Occipital lobe (tissue), 2 donors: ENCODE measurements around the gene GRK4. TPM values are rescaled to one million over a fixed set of nuclear protein-coding genes. Genes with fewer than 3 reads are reported as not detected.
"Not testable (repeated sequence)": the region's sequence is repeated elsewhere in the genome, so short reads cannot be mapped to it uniquely, and the experiment has no call there.

ENCODE experiments used
- DNase-seq: peaks from one replicate; lab custom pipeline; 2025; lab: John Stamatoyannopoulos, UW
- total RNA-seq: library from RNA; depleted of rRNA; stranded (reverse); fragments of >200 nt; gene quantifications from one replicate; pipeline ENCODE4 v1.2.3, GENCODE V29; 2014

GRK4 gene
- total RNA-seq, 1 donor from 2014 or later = 53.8 TPM

- no peak for DNase-seq
These were observed 22.0 kb upstream of the GRK4 start for GRCh38 chr4:2941138-2942036.

DNA sequence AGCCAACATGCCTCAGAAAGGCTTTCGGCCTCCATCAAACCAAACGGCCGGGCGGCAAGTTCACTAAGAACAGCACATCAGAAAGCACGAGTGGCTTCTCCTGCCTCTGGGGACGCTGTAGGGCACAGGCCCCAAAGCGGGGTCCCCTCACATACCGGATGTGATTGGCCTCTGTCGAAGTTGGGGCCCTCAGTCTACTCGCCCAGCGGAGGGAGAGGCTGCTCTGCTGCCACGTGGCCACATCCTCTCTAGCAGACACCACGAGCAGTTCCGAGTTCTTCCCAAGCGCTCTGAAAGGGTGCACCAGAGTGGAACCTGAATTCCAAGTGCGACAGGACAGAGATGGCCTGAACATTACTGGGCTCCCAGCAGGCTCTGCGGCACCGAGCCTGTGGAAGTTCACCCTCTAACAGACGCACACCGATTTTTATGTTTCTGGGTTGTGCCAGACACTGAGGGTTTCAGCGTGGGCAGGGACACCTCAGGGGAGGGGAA lies 21.3 kb upstream of the GRK4 start:
- no peak for DNase-seq

DNA sequence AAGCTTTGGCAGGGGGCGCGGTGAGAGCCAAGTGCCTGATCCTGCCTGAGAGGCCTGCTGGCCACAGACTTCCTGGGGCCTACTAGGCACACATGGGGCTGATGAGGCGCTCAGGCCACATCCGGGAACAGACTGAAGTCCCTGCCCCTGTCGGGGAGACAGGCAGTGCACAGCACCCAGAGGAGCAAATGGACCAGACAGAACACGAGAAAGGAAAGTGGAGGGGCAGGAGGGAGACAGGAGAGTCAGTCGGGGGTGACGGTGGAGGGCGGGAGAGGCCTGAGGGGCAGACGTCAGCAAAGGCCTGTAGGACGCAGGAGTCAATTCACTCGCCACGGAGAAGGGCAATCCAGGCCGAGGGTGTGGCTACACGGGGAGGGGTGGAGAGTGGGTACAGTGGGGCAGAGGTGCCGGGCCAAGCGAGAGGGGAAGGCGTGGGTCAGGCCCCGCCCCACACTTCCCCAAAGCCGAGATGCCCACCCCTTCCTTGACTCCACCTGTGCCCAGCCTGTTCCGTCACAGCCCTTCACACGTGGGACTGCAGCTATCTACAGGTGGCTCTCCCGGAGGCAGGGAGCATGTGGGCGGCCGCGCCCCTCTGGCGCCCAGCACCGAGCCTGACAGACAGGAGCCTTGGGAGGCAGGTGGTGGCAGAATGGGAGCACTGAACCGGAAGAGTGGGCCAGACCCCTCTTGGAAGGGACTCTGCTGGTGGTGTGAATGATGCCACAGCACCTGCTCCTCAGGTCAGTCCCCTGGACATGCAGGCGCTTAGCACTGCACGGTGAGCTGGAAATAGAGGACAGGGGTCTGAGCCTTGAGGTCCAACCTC lies 20.6 kb upstream of the GRK4 start:
- DNase-seq = no peak

- DNase-seq = no peak
These were observed 19.8 kb upstream of the GRK4 start for GRCh38 chr4:2943364-2944090.

GRCh38 chr4:2944091-2944482 lies 19.3 kb upstream of the GRK4 start:
- no peak for DNase-seq

GRCh38 chr4:2944586-2945526 lies 18.5 kb upstream of the GRK4 start:
- DNase-seq = no peak

DNA sequence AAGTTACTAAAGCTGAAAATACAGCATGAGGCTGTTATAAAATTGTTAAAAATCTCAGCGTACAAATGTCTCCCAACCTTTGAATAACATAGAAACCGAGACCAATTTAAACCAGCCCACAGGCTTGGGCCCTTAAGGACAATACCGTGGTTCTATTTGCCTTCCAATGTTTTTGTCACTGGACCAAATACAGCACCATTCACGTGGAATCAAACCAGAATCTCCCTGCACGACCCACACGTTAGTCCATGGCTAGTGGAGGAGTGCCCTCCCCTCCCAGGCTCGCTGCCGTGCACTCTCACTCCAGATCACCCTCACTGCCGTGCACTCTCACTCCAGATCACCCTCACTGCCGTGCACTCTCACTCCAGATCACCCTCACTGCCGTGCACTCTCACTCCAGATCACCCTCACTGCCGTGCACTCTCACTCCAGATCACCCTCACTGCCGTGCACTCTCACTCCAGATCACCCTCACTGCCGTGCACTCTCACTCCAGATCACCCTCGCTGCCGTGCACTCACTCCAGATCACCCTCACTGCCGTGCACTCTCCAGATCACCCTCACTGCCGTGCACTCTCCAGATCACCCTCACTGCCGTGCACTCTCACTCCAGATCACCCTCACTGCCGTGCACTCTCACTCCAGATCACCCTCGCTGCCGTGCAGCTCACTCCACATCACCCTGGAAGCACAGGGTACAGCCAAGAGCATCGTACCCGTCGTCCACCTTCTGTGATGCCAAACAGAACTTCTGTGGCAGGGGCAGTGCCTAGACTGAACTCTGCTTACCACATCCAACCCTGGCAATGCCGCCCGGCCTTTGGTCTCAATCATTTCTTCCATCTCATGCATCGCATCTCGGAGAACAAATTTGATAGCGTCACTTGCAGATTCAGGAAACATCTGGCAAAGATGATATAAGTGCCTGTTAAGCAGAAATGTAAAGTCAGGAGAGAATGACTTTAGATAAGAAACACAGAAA lies 17.5 kb upstream of the GRK4 start:
- DNase-seq = not testable (repeated sequence)

GRCh38 chr4:2946812-2947600 lies 16.4 kb upstream of the GRK4 start:
- no peak for DNase-seq

- no peak for DNase-seq
These were observed 15.4 kb upstream of the GRK4 start for GRCh38 chr4:2947926-2948325.

GRCh38 chr4:2948895-2949781 lies 14.2 kb upstream of the GRK4 start:
- DNase-seq = no peak

- DNase-seq = no peak
These were observed 13.6 kb upstream of the GRK4 start for GRCh38 chr4:2949782-2950125.

DNA sequence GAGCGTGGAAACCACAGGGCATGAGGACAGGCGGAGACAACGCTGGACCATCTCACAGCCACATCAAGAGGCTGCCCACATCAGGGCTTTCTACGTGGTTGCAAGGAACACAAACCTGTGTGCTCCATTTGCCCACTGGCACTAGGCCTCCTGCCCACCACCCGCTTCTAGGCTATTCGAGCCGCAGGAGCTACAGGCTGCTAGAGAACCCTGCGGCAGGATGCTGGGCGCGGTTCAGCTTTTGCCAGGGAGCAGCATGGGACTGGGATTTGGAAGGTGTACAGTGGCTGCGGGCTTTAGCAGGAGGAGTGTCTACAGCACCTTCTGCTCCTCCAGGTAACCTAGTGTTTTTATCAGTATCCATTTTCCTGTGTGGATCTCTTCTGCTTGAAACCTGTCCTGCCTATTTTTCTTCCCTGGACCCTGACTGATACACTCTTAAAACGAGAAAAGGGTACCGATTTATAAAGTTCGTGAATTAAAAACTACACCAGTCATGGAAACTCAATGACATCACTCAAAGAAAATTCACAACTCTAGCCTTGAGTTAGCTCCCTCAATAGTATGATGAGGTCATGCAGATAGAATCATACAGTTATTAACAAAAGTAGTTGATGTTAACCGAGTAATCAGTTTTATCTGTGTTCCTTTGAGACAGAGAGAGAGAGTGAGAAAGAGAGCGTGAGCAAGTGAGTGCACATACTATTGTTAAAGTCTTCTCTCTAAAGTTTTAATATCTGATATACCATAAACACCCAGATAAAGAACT lies 13.0 kb upstream of the GRK4 start:
- no peak for DNase-seq

GRCh38 chr4:2953496-2953895 lies 9.9 kb upstream of the GRK4 start:
- no peak for DNase-seq

DNA sequence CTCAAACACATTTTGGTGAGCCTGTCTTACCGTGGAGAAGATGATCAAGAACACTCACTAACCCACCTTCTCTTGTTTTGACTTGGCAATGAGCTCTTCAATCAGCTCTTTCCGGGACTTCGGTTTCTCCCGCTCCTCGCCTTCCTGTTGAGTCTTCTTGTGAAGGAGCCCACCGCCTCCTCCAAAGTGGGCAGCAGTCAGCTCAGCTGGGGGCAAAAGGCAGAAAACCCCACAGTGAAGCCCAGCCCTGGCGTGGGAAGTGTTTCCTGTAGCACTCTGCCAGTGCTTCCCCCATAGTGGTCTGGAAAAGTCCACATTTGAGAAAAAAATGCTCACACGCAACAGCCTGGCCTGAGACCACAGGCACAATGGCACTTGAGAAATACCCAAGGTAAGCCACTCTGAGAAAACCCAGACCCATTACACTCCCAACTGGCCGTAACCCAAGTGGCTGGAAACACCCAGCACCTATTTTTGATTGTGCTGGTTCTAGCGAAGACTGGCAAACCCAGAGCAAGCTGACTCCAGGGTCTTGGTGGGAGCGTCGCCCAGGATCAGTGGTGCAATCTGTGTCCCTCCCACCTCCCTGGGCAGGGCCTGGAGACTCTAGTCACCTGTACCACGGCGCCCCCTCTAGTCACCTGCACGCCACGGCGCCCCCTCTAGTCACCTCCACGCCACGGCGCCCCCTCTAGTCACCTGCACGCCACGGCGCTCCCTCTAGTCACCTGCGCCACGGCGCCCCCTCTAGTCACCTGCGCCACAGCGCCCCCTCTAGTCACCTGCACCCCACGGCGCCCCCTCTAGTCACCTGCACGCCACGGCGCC lies 8.8 kb upstream of the GRK4 start:
- DNase-seq = no peak

DNA sequence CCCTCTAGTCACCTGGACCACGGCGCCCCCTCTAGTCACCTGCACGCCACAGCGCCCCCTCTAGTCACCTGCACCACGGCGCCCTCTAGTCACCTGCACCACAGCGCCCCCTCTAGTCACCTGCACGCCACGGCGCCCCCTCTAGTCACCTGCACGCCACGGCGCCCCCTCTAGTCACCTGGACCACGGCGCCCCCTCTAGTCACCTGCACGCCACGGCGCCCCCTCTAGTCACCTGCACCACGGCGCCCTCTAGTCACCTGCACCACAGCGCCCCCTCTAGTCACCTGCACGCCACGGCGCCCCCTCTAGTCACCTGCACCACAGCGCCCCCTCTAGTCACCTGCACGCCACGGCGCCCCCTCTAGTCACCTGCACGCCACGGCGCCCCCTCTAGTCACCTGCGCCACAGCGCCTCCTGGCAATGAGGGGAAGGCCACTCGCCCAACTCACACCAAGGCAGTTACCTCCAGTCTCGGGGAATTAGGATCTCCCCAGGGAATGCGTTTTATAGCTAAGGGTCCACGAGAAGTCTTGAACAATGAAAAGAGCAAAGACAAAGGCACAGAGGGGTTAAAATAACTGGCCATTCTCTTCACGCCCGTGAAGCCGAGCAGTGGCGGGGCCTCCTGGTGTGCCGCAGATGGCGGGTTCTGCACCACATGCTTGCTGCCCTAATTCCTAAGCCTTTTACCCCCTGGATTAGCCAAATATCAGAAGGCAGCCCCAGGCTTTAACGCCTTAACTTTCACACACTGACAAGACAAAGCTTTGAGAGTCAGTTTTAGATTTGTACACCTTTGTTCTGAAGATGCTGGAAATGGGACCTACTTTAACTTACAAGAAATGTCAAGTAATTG lies 8.0 kb upstream of the GRK4 start:
- DNase-seq = not testable (repeated sequence)
